ENCODE results near the gene ANKFN1. TPM values are rescaled to one million over a fixed set of nuclear protein-coding genes. Genes with fewer than 3 reads are reported as not detected.

The ANKFN1 gene
- total and polyA plus RNA-seq, 10 of the 15 experiments (the other 5 are each of a cell fraction or from before 2014, with no cell fraction given), result 0.19 TPM; not detected in 9

DNA sequence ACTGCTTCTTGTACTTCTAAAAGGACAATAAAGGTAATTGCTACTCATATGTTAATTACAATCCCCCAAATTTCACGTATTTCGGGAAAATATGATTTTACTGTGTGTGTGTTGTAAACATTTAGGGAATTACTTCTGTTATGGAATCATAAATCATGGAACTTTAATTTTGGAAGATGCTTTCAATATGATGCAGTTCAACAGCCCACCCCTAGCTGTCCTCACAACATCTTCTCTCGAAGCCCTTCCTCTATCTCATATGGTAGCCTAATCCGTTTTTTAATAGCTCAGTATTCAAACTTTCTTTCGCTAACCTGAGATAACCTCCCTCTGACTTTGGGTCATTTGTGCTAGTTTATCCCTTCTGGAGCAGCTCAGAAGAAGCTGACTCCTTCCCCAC lies 78.4 kb downstream of the ANKFN1 start:
- FAIRE-seq (no peak), DNase-seq (ENCODE audit: low read depth, low spot score) (no peak), ATAC-seq (no peak)
- H3K9me3 ChIP-seq (replicated peaks; ENCODE audit: control insufficient read depth, insufficient read depth, low read length), result no peaks in the 10 kb centered on the region
- ChIA-PET RAD21 (ENCODE audit: unreplicated experiment) (no interaction called here), SMC1A (ENCODE audit: uncharacterized antibody, unreplicated experiment) (no interaction called here), POLR2A (no interaction called here), CTCF (interaction anchor here (0.7 kb wide), 1 partner anchor 678 kb away, joined by 3 read pairs; no protein-coding TSS in a partner anchor)
- H3K79me2 ChIP-seq (ENCODE audit: control insufficient read depth, insufficient read depth, low read length), result no peaks in the 10 kb centered on the region
- no peak overlapping the region for H3K4me3 ChIP-seq
- H3K27ac ChIP-seq (ENCODE audit: control insufficient read depth, insufficient read depth), result no peak overlapping the region
- H3K4me2 ChIP-seq (ENCODE audit: control insufficient read depth, insufficient read depth), result no peak overlapping the region
- no peak overlapping the region for H2AFZ ChIP-seq (ENCODE audit: control insufficient read depth, low read depth, low read length)
- intact Hi-C loops (cut with micrococcal nuclease; ENCODE audit: unreplicated experiment), result no loop called here
- H3K36me3 ChIP-seq (ENCODE audit: control insufficient read depth in 2 of 2, insufficient read depth in 2 of 2, low read length in 1 of 2), result no peaks in the 10 kb centered on the region
- H3K9ac ChIP-seq (ENCODE audit: control insufficient read depth, insufficient read depth, low read length), result no peak overlapping the region
- no peaks in the 10 kb centered on the region for H3K27me3 ChIP-seq (replicated peaks in 1 of 2; ENCODE audit: control insufficient read depth in 2 of 2, insufficient read depth in 2 of 2, low read length in 1 of 2)
- no TSS peak for BruUV-seq (replicated peaks)
- TF ChIP-seq, protein P1, sequence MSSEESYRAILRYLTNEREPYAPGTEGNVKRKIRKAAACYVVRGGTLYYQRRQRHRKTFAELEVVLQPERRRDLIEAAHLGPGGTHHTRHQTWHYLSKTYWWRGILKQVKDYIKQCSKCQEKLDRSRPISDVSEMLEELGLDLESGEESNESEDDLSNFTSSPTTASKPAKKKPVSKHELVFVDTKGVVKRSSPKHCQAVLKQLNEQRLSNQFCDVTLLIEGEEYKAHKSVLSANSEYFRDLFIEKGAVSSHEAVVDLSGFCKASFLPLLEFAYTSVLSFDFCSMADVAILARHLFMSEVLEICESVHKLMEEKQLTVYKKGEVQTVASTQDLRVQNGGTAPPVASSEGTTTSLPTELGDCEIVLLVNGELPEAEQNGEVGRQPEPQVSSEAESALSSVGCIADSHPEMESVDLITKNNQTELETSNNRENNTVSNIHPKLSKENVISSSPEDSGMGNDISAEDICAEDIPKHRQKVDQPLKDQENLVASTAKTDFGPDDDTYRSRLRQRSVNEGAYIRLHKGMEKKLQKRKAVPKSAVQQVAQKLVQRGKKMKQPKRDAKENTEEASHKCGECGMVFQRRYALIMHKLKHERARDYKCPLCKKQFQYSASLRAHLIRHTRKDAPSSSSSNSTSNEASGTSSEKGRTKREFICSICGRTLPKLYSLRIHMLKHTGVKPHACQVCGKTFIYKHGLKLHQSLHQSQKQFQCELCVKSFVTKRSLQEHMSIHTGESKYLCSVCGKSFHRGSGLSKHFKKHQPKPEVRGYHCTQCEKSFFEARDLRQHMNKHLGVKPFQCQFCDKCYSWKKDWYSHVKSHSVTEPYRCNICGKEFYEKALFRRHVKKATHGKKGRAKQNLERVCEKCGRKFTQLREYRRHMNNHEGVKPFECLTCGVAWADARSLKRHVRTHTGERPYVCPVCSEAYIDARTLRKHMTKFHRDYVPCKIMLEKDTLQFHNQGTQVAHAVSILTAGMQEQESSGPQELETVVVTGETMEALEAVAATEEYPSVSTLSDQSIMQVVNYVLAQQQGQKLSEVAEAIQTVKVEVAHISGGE (CRISPR knock-in tag; IDR thresholded peaks at IDR 0.05), result no peak
- TF ChIP-seq IRF4 (IDR thresholded peaks at IDR 0.05; ENCODE audit: low read depth, low read length), result no peak
- no peak for TF ChIP-seq PML (IDR thresholded peaks at IDR 0.05; ENCODE audit: low read length)
- TF ChIP-seq, protein P2, sequence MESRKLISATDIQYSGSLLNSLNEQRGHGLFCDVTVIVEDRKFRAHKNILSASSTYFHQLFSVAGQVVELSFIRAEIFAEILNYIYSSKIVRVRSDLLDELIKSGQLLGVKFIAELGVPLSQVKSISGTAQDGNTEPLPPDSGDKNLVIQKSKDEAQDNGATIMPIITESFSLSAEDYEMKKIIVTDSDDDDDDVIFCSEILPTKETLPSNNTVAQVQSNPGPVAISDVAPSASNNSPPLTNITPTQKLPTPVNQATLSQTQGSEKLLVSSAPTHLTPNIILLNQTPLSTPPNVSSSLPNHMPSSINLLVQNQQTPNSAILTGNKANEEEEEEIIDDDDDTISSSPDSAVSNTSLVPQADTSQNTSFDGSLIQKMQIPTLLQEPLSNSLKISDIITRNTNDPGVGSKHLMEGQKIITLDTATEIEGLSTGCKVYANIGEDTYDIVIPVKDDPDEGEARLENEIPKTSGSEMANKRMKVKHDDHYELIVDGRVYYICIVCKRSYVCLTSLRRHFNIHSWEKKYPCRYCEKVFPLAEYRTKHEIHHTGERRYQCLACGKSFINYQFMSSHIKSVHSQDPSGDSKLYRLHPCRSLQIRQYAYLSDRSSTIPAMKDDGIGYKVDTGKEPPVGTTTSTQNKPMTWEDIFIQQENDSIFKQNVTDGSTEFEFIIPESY (IDR thresholded peaks at IDR 0.05), result no peak
- TF ChIP-seq CBX5 (IDR thresholded peaks at IDR 0.05; ENCODE audit: low read depth), result no peak
- TF ChIP-seq HDAC6 (IDR thresholded peaks at IDR 0.05; ENCODE audit: unreplicated experiment), result no peak
- no peaks in the 10 kb centered on the region for H3K4me1 ChIP-seq (ENCODE audit: control insufficient read depth, insufficient read depth, low read length)
- WGBS (ENCODE audit: insufficient coverage, insufficient replicate concordance, low lambda C conversion rate, missing lambda C conversion rate), result 32% methylated on average over 5 of the region's 5 CpGs
- in situ Hi-C loops (cut with MboI), result no loop called here
- no peaks in the 10 kb centered on the region for H4K20me1 ChIP-seq (ENCODE audit: control insufficient read depth, insufficient read depth)
